Body of pancreas (tissue), 4 donors: ENCODE measurements around the gene IFT122.

ENCODE experiments used
- POLR2A ChIP-seq, 3 donors: fragments of 450-650 bp; IDR thresholded peaks; one replicate each; pipeline ENCODE4 v1.6.1; 2016; ENCODE audit warnings: antibody characterized with exemption in 3 of 3, mild to moderate bottlenecking in 2 of 3
- TF ChIP-seq, protein P1 (sequence below), 7 experiments: fragments of 450-650 bp in 4 of 7; fragments of 200-600 bp in 3 of 7; sonication (generic) in 3 of 7; IDR thresholded peaks; one replicate each; pipeline ENCODE4 v1.5.1; 2016 to 2019; ENCODE audit warnings: antibody characterized with exemption in 7 of 7

DNA sequence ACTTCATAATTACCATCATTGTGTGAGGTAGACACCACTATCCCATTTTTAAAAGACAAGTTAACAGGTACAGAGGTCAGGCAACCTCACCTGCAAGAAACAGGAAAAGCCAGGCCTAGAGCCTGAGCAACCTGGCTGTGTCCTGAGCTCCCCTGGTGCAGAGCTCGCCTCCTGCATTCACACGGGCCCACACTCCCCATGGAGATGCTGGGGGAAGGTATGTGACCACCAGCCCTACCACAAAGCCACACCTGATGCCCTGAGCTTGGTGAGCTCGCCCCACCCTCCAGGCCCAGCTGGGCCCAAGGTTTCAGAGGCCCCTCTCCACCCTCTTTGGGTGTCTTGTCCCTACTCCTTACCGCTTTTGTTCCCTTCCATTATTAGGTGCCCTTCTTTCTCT lies 10.4 kb upstream of the IFT122 start:
- TF ChIP-seq, protein P1, sequence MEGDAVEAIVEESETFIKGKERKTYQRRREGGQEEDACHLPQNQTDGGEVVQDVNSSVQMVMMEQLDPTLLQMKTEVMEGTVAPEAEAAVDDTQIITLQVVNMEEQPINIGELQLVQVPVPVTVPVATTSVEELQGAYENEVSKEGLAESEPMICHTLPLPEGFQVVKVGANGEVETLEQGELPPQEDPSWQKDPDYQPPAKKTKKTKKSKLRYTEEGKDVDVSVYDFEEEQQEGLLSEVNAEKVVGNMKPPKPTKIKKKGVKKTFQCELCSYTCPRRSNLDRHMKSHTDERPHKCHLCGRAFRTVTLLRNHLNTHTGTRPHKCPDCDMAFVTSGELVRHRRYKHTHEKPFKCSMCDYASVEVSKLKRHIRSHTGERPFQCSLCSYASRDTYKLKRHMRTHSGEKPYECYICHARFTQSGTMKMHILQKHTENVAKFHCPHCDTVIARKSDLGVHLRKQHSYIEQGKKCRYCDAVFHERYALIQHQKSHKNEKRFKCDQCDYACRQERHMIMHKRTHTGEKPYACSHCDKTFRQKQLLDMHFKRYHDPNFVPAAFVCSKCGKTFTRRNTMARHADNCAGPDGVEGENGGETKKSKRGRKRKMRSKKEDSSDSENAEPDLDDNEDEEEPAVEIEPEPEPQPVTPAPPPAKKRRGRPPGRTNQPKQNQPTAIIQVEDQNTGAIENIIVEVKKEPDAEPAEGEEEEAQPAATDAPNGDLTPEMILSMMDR (IDR thresholded peaks at IDR 0.05) = no peak
- TF ChIP-seq POLR2A (IDR thresholded peaks at IDR 0.05) = no peak
